HepG2 (cell line): ENCODE results near the gene SCYGR5. TPM values are rescaled to one million over a fixed set of nuclear protein-coding genes. Genes with fewer than 3 reads are reported as not detected.

ENCODE experiments used
- MLX ChIP-seq: IDR thresholded peaks from 2 replicates; pipeline ENCODE4 v1.6.1; 2016
- NFKB2 ChIP-seq: sonication (generic); formaldehyde crosslinking; IDR thresholded peaks from 2 replicates; pipeline ENCODE4 v1.4.0; 2020; ENCODE audit warnings: missing genetic modification reagents, borderline replicate concordance
- NR2F1 ChIP-seq, 2 experiments: fragments of 450-650 bp in 1 of 2; formaldehyde crosslinking in 1 of 2; IDR thresholded peaks; 2 replicates each; pipeline versions ENCODE4 v1.5.0 to v1.6.1; 2016 to 2020; ENCODE audit warnings: mild to moderate bottlenecking in 1 of 2, missing compliant biosample characterization in 1 of 2, missing genetic modification reagents in 1 of 2, moderate library complexity in 1 of 2
- PCBP1 ChIP-seq: fragments of 200-400 bp; formaldehyde crosslinking; IDR thresholded peaks from 2 replicates; pipeline ENCODE4 v1.6.1; 2017; ENCODE audit warnings: mild to moderate bottlenecking, low read depth, low read length, borderline replicate concordance
- YEATS4 ChIP-seq: sonication (generic); formaldehyde crosslinking; IDR thresholded peaks from 2 replicates; pipeline ENCODE4 v1.4.0; 2020; ENCODE audit warnings: missing genetic modification reagents, borderline replicate concordance
- ZNF318 ChIP-seq: sonication (generic); formaldehyde crosslinking; IDR thresholded peaks from 2 replicates; pipeline ENCODE4 v1.4.0; 2020; ENCODE audit warnings: mild to moderate bottlenecking, missing genetic modification reagents
- polyA plus RNA-seq, 8 experiments: library from polyadenylated mRNA; depleted of rRNA in 3 of 8; stranded (reverse) in 7 of 8; unstranded in 1 of 8; fragments of >200 nt; fragmentation: Illumina TruSeq in 4 of 8; extraction: Trizol in 4 of 8; gene quantifications; 2 replicates each; pipeline versions ENCODE4 v1.2.1 to v1.2.3, GENCODE V29; 2011 to 2016; ENCODE audit warnings: low read depth in 4 of 8, missing spikeins in 1 of 8, mixed read lengths in 1 of 8; ENCODE audit not compliant: insufficient read depth in 1 of 8
- total RNA-seq, 5 experiments: library from RNA; depleted of rRNA; stranded (reverse); fragments of >200 nt; fragmentation: Illumina TruSeq; extraction: Trizol; gene quantifications; 2 replicates each; pipeline ENCODE4 v1.2.3, GENCODE V29; 2016; ENCODE audit warnings: low read depth in 1 of 5
- TF ChIP-seq, protein P1 (sequence below): sonication (generic); formaldehyde crosslinking; IDR thresholded peaks from 2 replicates; pipeline ENCODE4 v1.5.1; 2020; ENCODE audit warnings: mild to moderate bottlenecking, missing genetic modification reagents, moderate library complexity
- TF ChIP-seq, protein P2 (sequence below): IDR thresholded peaks from 2 replicates; pipeline ENCODE4 v1.4.0; 2020; ENCODE audit warnings: mild to moderate bottlenecking, missing genetic modification reagents
- TF ChIP-seq, protein P3 (sequence below): sonication (generic); formaldehyde crosslinking; IDR thresholded peaks from 2 replicates; pipeline ENCODE4 v1.8.0; 2022; ENCODE audit warnings: low read depth, missing genetic modification reagents

SCYGR5 gene
- total and polyA plus RNA-seq, 2 of the 13 experiments (the other 11 are each of a cell fraction or from before 2014, with no cell fraction given), result not detected

GRCh38 chr2:227655454-227655853 is 11.2 kb upstream of the SCYGR5 start (continued):
- TF ChIP-seq ZNF318 (CRISPR knock-in tag) (no peak), MLX (CRISPR knock-in tag) (no peak), NFKB2 (CRISPR knock-in tag) (no peak), YEATS4 (CRISPR knock-in tag) (no peak), NR2F1 (CRISPR knock-in tag; IDR thresholded peaks at IDR 0.05) (peak; percentile 31 to 77; a peak in 1 of 4 replicates), PCBP1 (no peak)
- TF ChIP-seq, protein P1, sequence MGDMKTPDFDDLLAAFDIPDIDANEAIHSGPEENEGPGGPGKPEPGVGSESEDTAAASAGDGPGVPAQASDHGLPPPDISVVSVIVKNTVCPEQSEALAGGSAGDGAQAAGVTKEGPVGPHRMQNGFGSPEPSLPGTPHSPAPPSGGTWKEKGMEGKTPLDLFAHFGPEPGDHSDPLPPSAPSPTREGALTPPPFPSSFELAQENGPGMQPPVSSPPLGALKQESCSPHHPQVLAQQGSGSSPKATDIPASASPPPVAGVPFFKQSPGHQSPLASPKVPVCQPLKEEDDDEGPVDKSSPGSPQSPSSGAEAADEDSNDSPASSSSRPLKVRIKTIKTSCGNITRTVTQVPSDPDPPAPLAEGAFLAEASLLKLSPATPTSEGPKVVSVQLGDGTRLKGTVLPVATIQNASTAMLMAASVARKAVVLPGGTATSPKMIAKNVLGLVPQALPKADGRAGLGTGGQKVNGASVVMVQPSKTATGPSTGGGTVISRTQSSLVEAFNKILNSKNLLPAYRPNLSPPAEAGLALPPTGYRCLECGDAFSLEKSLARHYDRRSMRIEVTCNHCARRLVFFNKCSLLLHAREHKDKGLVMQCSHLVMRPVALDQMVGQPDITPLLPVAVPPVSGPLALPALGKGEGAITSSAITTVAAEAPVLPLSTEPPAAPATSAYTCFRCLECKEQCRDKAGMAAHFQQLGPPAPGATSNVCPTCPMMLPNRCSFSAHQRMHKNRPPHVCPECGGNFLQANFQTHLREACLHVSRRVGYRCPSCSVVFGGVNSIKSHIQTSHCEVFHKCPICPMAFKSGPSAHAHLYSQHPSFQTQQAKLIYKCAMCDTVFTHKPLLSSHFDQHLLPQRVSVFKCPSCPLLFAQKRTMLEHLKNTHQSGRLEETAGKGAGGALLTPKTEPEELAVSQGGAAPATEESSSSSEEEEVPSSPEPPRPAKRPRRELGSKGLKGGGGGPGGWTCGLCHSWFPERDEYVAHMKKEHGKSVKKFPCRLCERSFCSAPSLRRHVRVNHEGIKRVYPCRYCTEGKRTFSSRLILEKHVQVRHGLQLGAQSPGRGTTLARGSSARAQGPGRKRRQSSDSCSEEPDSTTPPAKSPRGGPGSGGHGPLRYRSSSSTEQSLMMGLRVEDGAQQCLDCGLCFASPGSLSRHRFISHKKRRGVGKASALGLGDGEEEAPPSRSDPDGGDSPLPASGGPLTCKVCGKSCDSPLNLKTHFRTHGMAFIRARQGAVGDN (CRISPR knock-in tag), result no peak
- TF ChIP-seq, protein P2, sequence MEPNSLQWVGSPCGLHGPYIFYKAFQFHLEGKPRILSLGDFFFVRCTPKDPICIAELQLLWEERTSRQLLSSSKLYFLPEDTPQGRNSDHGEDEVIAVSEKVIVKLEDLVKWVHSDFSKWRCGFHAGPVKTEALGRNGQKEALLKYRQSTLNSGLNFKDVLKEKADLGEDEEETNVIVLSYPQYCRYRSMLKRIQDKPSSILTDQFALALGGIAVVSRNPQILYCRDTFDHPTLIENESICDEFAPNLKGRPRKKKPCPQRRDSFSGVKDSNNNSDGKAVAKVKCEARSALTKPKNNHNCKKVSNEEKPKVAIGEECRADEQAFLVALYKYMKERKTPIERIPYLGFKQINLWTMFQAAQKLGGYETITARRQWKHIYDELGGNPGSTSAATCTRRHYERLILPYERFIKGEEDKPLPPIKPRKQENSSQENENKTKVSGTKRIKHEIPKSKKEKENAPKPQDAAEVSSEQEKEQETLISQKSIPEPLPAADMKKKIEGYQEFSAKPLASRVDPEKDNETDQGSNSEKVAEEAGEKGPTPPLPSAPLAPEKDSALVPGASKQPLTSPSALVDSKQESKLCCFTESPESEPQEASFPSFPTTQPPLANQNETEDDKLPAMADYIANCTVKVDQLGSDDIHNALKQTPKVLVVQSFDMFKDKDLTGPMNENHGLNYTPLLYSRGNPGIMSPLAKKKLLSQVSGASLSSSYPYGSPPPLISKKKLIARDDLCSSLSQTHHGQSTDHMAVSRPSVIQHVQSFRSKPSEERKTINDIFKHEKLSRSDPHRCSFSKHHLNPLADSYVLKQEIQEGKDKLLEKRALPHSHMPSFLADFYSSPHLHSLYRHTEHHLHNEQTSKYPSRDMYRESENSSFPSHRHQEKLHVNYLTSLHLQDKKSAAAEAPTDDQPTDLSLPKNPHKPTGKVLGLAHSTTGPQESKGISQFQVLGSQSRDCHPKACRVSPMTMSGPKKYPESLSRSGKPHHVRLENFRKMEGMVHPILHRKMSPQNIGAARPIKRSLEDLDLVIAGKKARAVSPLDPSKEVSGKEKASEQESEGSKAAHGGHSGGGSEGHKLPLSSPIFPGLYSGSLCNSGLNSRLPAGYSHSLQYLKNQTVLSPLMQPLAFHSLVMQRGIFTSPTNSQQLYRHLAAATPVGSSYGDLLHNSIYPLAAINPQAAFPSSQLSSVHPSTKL (CRISPR knock-in tag), result peak; percentile 71
- TF ChIP-seq, protein P3, sequence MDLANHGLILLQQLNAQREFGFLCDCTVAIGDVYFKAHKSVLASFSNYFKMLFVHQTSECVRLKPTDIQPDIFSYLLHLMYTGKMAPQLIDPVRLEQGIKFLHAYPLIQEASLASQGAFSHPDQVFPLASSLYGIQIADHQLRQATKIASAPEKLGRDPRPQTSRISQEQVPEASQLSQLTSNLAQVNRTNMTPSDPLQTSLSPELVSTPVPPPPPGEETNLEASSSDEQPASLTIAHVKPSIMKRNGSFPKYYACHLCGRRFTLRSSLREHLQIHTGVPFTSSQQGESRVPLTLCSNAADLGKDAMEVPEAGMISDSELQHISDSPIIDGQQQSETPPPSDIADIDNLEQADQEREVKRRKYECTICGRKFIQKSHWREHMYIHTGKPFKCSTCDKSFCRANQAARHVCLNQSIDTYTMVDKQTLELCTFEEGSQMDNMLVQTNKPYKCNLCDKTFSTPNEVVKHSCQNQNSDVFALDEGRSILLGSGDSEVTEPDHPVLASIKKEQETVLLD, result no peak
